CD4-positive, alpha-beta T cell treated with Interleukin-21 for 1 hour (primary cell): ENCODE data around the gene PRDM16.

Source experiments
- DNase-seq: peaks from one replicate; pipeline ENCODE4 v3.0.0-alpha.2; 2020

The PRDM16 gene

GRCh38 chr1:3410142-3410925, 341.3 kb downstream of the PRDM16 start:
- no peak for DNase-seq

DNA sequence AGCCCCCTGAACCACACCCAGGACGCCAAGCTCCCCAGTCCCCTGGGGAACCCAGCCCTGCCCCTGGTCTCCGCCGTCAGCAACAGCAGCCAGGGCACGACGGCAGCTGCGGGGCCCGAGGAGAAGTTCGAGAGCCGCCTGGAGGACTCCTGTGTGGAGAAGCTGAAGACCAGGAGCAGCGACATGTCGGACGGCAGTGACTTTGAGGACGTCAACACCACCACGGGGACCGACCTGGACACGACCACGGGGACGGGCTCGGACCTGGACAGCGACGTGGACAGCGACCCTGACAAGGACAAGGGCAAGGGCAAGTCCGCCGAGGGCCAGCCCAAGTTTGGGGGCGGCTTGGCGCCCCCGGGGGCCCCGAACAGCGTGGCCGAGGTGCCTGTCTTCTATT, 342.8 kb downstream of the PRDM16 start:
- DNase-seq, result no peak

- DNase-seq, result no peak
Observed at GRCh38 chr1:3412376-3412775, 343.4 kb downstream of the PRDM16 start.

DNA sequence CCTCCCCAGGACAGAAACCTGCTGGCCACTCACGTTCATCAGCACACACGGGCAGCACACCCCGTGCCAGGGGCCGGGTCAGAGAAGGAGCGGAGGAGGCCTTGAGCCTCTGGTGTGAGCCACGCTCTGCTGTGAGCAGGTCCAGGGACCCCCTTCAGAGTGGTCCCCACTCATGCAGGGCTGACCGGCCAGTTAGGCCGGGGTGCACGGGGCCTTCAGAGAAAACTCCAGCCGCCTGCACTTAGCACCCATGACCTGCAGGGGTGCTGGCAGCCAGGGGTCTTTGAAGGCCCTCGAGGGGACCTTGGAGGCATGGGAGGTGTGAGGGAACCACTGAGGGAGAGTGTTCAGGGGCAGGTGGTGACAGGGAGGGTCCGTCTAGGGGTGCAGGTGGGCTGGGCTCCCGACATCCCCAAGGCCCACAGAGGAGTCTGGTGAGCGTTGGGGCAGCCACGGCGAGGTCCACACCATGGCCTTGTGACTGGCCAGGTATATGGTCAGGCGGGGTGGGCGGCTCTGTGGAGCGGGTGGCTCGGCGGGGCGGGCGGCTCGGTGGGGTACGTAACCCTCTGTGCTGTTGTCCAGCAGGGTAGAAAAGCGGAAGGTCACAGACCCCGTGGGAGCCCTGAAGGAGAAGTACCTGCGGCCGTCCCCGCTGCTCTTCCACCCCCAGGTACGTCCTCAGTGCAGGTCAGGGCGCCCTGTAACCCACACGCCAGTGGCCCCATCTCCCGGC, 345.1 kb downstream of the PRDM16 start:
- no peak for DNase-seq

GRCh38 chr1:3415260-3416090, 346.5 kb downstream of the PRDM16 start:
- no peak for DNase-seq

DNA sequence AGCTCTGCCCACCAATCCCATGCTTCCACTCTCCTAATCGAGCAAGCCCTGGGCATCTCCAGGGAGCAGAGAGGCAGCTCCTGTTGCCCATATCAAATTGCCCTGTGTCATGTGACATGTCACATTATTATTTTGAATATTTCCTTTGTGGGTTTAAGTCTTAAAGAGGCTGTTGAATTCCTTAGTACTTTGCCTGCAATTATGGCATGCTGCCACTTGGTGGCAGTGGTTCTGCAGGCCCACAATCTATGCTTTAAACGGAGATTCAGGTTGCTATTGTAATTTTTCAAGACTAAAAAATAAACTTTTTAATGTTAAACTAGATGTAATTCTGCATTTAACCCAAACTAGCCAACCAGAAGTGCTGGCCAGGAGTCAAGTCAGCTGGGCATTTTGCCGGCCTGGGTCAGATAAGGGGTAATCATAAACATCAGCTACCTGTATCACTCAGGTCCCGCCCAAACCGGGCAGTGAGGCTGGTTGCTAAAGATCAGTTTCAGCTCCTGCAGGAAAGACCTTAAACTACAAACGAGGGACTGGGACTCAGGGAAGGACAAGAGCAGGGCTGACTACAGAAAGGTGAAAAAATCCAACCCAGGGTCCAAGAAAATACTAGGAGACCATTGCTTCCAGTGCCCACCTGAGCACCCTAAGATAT, 348.2 kb downstream of the PRDM16 start:
- no peak for DNase-seq

- no peak for DNase-seq
Observed at GRCh38 chr1:3417934-3418333, 348.9 kb downstream of the PRDM16 start.

- no peak for DNase-seq
Observed at GRCh38 chr1:3418600-3418999, 349.6 kb downstream of the PRDM16 start.

DNA sequence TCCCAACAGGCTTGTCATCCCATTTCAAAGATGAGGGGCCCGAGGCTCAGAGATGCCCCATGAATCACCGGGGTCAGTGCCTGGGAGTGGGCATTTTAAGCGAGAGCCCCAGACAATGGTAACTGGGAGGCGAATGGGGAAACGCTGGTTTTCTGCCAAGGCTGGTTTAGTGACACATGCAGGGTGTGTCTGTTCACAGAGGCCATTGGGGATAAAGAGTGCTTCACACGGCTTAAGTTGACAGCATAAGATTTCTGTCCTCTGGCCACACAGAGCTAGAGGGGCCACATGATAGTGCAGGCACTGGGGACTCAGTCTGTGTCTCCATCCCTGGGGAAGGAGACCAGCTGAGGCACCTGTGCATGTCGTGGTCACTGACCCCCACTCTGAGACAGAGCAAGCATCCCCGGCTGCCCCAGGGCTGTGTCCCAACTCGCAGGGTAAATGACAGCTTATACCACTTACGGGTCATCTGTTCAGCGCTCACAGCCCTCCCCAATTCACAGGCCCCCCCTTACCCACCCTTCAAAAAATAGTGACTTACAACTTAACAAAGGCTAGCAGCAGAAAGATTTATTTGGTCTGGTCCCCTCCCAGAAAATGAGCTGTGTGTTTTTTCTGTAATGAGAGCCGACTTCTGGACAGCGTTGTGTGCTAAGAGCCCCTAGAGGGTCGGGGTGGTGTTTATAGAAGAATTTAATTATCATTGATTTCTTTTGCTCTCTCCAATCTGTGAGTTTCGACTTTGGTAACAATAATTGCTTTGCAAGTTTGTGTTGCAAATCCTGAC, 350.6 kb downstream of the PRDM16 start:
- DNase-seq, result no peak

DNA sequence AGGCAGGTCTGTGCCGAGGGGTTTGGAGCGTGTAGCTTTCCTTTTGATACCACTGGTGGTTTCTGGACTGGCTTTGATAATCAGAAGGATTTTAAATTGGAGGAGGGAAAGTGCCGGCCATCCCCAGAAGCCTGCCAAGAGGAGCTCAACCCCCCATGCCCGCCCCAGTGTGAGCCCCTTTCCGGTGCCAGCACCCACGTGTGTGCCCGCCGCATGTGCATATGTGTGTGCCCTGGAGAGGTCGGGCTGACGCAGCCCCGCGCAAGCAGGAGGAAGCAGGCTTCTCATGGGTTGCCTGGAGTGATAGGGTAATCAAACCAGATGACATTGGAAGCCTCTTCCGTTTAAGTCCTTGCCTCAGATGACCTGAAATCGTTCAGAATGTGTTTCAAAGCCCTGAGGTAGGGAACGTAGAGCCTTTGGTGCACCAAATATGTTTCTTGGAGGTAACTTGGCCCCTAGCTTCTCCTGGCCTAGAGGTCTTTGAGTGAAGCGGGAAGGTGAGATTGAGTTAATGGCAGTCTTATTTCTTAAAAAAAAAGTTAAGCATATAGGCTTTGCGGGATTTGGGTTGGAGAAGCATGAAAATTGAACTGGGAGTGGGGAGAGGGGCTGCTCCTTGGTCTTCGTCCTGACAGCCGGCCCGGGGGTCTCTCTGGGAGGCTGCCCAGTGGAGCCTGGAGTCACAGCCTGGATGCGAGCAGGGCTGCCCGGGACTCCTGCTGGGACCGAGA, 351.4 kb downstream of the PRDM16 start:
- no peak for DNase-seq

- no peak for DNase-seq
Observed at GRCh38 chr1:3422638-3423037, 353.6 kb downstream of the PRDM16 start.

GRCh38 chr1:3423245-3423829, 354.3 kb downstream of the PRDM16 start:
- no peak for DNase-seq

- DNase-seq, result no peak
Observed at GRCh38 chr1:3423896-3424611, 355.1 kb downstream of the PRDM16 start.

GRCh38 chr1:3425486-3426215, 356.6 kb downstream of the PRDM16 start:
- DNase-seq, result no peak

- no peak for DNase-seq
Observed at GRCh38 chr1:3426956-3427535, 358.0 kb downstream of the PRDM16 start.

- DNase-seq, result no peak
Observed at GRCh38 chr1:3427711-3428704, 359.0 kb downstream of the PRDM16 start.

DNA sequence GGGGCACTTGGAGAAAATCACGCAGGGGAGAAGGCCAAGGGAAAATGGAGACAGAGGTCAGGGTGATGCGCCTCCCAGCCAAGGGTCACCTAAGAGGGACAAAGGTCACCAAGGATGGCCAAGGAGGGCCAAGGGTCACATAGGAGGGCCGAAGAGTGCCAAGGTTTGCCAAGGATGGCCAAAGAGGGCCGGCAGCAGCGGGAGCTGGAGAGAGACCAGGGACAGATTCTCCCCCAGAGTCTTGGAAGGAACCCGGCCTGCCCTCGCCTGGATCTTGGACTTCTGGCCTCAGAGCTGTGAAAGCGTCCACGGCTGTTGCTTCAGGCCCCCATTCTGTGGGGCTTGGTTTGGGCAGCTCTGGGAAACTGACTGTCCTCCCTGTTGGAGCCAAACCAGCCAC, 359.9 kb downstream of the PRDM16 start:
- no peak for DNase-seq

DNA sequence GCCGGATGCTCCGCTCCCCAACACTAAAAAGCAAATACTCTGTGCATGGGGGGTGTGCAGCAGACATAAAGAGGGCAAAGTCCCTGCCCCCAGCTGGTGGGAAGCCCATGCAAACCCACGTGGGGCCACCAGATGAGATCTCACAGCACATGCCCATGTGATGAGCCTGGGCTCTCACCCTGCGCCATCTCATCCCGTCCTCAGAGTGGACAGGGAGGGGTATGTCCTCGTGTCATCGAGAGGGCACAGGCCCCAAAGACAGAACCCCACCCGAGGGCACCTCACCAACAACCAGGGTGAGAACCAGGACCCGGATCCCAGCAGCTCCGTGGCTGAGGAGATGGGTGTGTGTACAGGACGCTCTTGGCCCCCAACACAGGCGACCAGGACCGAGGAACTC, 360.3 kb downstream of the PRDM16 start:
- no peak for DNase-seq
